ENCODE data around the gene IL10.

DNA sequence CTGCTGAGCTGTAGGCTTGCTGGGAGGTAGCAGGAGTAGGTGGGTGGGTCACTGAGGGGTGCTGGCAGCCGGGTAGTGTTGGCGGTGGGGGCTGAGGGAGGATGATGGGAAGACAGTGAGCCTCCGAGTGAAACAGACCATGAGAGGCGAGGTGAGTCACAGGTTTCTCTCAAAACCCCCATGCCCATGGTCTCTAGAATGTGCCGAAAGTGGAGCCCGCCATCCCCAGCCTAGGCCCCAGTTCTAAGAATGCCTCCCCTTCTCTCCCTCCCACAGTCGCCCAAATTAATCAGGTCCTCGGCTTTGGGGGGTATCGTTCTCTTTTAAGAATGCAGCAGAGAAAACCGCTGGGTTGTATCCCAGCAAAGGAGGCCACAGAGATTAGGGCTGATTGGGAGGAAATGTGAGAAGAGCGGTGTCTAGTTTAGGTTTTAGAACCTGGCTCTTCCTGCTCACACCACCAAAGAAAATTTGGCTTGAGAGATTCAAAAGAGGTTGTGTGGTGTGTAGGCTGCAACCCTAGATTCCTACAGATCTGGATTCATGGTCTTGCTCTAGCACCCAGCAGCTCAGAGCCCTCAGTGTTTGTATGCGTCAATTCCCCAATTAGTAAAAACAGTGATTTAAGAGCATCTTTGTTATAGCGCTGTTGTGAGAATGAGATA, 29.4 kb downstream of the IL10 start:
- TF ChIP-seq, protein P1, sequence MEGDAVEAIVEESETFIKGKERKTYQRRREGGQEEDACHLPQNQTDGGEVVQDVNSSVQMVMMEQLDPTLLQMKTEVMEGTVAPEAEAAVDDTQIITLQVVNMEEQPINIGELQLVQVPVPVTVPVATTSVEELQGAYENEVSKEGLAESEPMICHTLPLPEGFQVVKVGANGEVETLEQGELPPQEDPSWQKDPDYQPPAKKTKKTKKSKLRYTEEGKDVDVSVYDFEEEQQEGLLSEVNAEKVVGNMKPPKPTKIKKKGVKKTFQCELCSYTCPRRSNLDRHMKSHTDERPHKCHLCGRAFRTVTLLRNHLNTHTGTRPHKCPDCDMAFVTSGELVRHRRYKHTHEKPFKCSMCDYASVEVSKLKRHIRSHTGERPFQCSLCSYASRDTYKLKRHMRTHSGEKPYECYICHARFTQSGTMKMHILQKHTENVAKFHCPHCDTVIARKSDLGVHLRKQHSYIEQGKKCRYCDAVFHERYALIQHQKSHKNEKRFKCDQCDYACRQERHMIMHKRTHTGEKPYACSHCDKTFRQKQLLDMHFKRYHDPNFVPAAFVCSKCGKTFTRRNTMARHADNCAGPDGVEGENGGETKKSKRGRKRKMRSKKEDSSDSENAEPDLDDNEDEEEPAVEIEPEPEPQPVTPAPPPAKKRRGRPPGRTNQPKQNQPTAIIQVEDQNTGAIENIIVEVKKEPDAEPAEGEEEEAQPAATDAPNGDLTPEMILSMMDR (IDR thresholded peaks at IDR 0.05): no peak
- TF ChIP-seq POLR2A (IDR thresholded peaks at IDR 0.05): no peak
